Measurements from ENCODE around the gene UTP4. TPM values are rescaled to one million over a fixed set of nuclear protein-coding genes. Genes with fewer than 3 reads are reported as not detected.

The UTP4 gene
- total and polyA plus RNA-seq, 2 donors (not counting 3 experiments of a cell fraction or from before 2014, with no cell fraction given), result 56.1 to 59.5 TPM

DNA sequence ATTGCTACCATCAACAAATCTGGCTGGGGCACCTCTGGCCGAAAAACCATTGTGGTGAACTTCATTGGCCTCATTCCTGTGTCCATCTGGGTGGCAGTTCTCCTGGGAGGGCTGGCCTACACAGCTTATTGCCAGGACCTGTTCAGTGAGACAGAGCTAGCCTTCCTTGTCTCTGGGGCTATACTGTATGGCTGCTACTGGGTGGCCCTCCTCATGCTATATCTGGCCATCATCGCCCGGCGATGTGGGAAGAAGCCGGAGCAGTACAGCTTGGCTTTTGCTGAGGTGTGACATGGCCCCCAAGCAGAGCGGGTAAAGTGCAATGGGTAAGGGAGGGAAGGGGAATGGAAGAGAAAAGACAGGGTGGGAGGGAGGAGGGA is 17.5 kb upstream of the UTP4 start:
- Histone ChIP-seq H3K4me2 (ENCODE audit: insufficient read depth, low read length) (no peak overlapping the region), H4K20me1 (replicated peaks; ENCODE audit: control insufficient read depth, extremely low read depth, insufficient read depth, low read length) (peaks cover 3% of the 10 kb centered on the region), H3K27ac (ENCODE audit: insufficient read depth, low read depth, low read length) (no peak overlapping the region), H3K27me3 (ENCODE audit: control insufficient read depth in 2 of 2, insufficient read depth in 2 of 2, low read length in 2 of 2) (no peaks in the 10 kb centered on the region), H3K4me1 (ENCODE audit: control insufficient read depth, extremely low read depth, insufficient read depth, low read length) (peaks cover 17% of the 10 kb centered on the region), H3K4me3 (replicated peaks in 1 of 3; ENCODE audit: insufficient read depth in 1 of 3, low read depth in 1 of 3, low read length in 3 of 3) (no peak overlapping the region), H3K9me3 (replicated peaks; ENCODE audit: control insufficient read depth, insufficient read depth, low read length) (no peaks in the 10 kb centered on the region), H3K9ac (replicated peaks; ENCODE audit: extremely low read depth, insufficient read depth, low read length) (no peak overlapping the region), H3K9me1 (replicated peaks; ENCODE audit: control insufficient read depth, extremely low read depth, insufficient read depth, low read length) (no peaks in the 10 kb centered on the region), H2AFZ (ENCODE audit: low read depth, low read length) (no peak overlapping the region), H3K79me2 (ENCODE audit: control insufficient read depth, insufficient read depth, low read length) (no peaks in the 10 kb centered on the region), H3K36me3 (ENCODE audit: control insufficient read depth in 2 of 2, extremely low read depth in 1 of 2, insufficient read depth in 2 of 2, low read length in 2 of 2) (peaks cover 0 to 17% of the 10 kb centered on the region in 2 experiments)
- intact Hi-C loops (cut with micrococcal nuclease) (no loop called here), dilution Hi-C loops (cut with MboI; ENCODE audit: extremely low pct_ligation_motif_present, low sequenced_read_pairs) (no loop called here)
- TF ChIP-seq GATA2 (IDR thresholded peaks at IDR 0.05; ENCODE audit: insufficient read depth, insufficient read length, low read depth, low read length) (no peak), POLR2A (IDR thresholded peaks at IDR 0.05; ENCODE audit: low read depth, low read length) (no peak), POLR2AphosphoS5 (IDR thresholded peaks at IDR 0.05; ENCODE audit: insufficient read depth, low read depth, low read length) (no peak), JUN (IDR thresholded peaks at IDR 0.05; ENCODE audit: borderline replicate concordance, insufficient read depth, insufficient read length, low read depth) (no peak), MYC (IDR thresholded peaks at IDR 0.05; ENCODE audit: low read depth, low read length) (no peak), FOS (IDR thresholded peaks at IDR 0.05; ENCODE audit: borderline replicate concordance, insufficient read depth, low read length) (no peak), CTCF (IDR thresholded peaks at IDR 0.05; ENCODE audit: extremely low read depth in 1 of 2, insufficient read depth in 1 of 2, low read depth in 1 of 2, low read length in 2 of 2) (no peak), MAX (IDR thresholded peaks at IDR 0.05; ENCODE audit: insufficient read depth, insufficient read length) (no peak), EZH2 (IDR thresholded peaks at IDR 0.05; ENCODE audit: borderline replicate concordance, low read depth, low read length, severe bottlenecking) (no peak)
- FAIRE-seq (no peak), DNase-seq (ENCODE audit: low read depth, low spot score) (no peak)
- no TSS peak for BruUV-seq (replicated peaks)
- ChIA-PET CTCF (interaction anchor here (0.5 to 1.3 kb wide), 2 partner anchors 9 to 201 kb away, joined by 3 to 4 read pairs; partner anchors contain the start of gene HAS3), POLR2A (no interaction called here)

All from endothelial cell of umbilical vein (primary cell).